Mesenchymal stem cell (in vitro differentiated cells and primary cell): ENCODE measurements around the gene SUGCT.
A peak's percentile ranks its signal among the peaks of the same experiment; 100 is the strongest.

Experiments
- DNase-seq: peaks from one replicate; pipeline ENCODE4 v3.0.0-alpha.2; 2013
- H2AFZ ChIP-seq: one replicate; pipeline ENCODE4 v1.6.1; 2013; ENCODE audit warnings: low read depth, mild to moderate bottlenecking, control low read depth, inconsistent platforms, low read length, moderate library complexity
- H2AK5ac ChIP-seq: 2 replicates; pipeline ENCODE4 v1.6.1; 2013; ENCODE audit warnings: low read length, moderate library complexity, mild to moderate bottlenecking, inconsistent platforms; ENCODE audit not compliant: severe bottlenecking
- H2BK120ac ChIP-seq: one replicate; pipeline ENCODE4 v1.6.1; 2013; ENCODE audit warnings: low read depth, mild to moderate bottlenecking, inconsistent platforms, low read length, moderate library complexity
- H2BK12ac ChIP-seq, 2 experiments: one replicate each; pipeline ENCODE4 v1.6.1; 2013; ENCODE audit warnings: inconsistent platforms in 2 of 2, low read length in 2 of 2, mild to moderate bottlenecking in 2 of 2, moderate library complexity in 2 of 2, control low read depth in 1 of 2
- H2BK15ac ChIP-seq: one replicate; pipeline ENCODE4 v1.6.1; 2013; ENCODE audit warnings: mild to moderate bottlenecking, low read depth, inconsistent platforms; ENCODE audit not compliant: poor library complexity, severe bottlenecking
- H2BK5ac ChIP-seq: 2 replicates; pipeline ENCODE4 v1.6.1; 2013; ENCODE audit warnings: low read depth, mild to moderate bottlenecking, low read length, control low read depth, inconsistent platforms; ENCODE audit not compliant: poor library complexity, severe bottlenecking
- H3K14ac ChIP-seq, 2 experiments: one replicate each; pipeline ENCODE4 v1.6.1; 2013; ENCODE audit warnings: inconsistent platforms in 2 of 2, low read length in 2 of 2, control low read depth in 1 of 2, mild to moderate bottlenecking in 1 of 2, moderate library complexity in 1 of 2
- H3K18ac ChIP-seq, 2 experiments: one replicate each; pipeline ENCODE4 v1.6.1; 2013; ENCODE audit warnings: inconsistent platforms in 2 of 2, low read length in 2 of 2, control low read depth in 1 of 2, low read depth in 1 of 2, mild to moderate bottlenecking in 1 of 2
- H3K23ac ChIP-seq, 2 experiments: one replicate each; pipeline ENCODE4 v1.6.1; 2013; ENCODE audit warnings: inconsistent platforms in 2 of 2, low read length in 2 of 2, mild to moderate bottlenecking in 2 of 2, moderate library complexity in 2 of 2, control low read depth in 1 of 2
- H3K27ac ChIP-seq: 2 replicates; pipeline ENCODE4 v1.5.1; 2013; ENCODE audit warnings: mild to moderate bottlenecking, moderate library complexity, low read length, control low read depth, inconsistent platforms; ENCODE audit not compliant: poor library complexity, severe bottlenecking
- H3K27me3 ChIP-seq, 2 experiments: 2 replicates each; pipeline versions ENCODE4 v1.6.1 to v1.7.0; 2013; ENCODE audit warnings: low read length in 2 of 2, mild to moderate bottlenecking in 2 of 2, moderate library complexity in 2 of 2, control low read depth in 1 of 2, inconsistent platforms in 1 of 2; ENCODE audit not compliant: control insufficient read depth in 1 of 2, insufficient read depth in 1 of 2
- H3K36me3 ChIP-seq, 2 experiments: 2 replicates each; pipeline versions ENCODE4 v1.6.1 to v1.7.0; 2013; ENCODE audit warnings: low read length in 2 of 2, control low read depth in 1 of 2, inconsistent platforms in 1 of 2, low read depth in 1 of 2, mild to moderate bottlenecking in 1 of 2; ENCODE audit not compliant: insufficient read depth in 2 of 2, control insufficient read depth in 1 of 2
- H3K4ac ChIP-seq, 2 experiments: one replicate each; pipeline ENCODE4 v1.6.1; 2013; ENCODE audit warnings: inconsistent platforms in 2 of 2, low read length in 2 of 2, mild to moderate bottlenecking in 2 of 2, moderate library complexity in 2 of 2, control low read depth in 1 of 2, low read depth in 1 of 2
- H3K4me1 ChIP-seq: 2 replicates; pipeline ENCODE4 v1.6.1; 2013; ENCODE audit warnings: low read depth, low read length, control low read depth; ENCODE audit not compliant: control insufficient read depth, insufficient read depth
- H3K4me2 ChIP-seq: 2 replicates; pipeline ENCODE4 v1.6.1; 2013; ENCODE audit warnings: low read length, mild to moderate bottlenecking, inconsistent platforms; ENCODE audit not compliant: poor library complexity, severe bottlenecking
- H3K4me3 ChIP-seq, 2 experiments: 2 replicates each; pipeline versions ENCODE4 v1.5.1 to v1.7.0; 2013; ENCODE audit warnings: low read length in 2 of 2, mild to moderate bottlenecking in 2 of 2, control low read depth in 1 of 2, low read depth in 1 of 2; ENCODE audit not compliant: insufficient read depth in 1 of 2
- H3K79me1 ChIP-seq: replicated peaks from 2 replicates; pipeline ENCODE4 v1.6.1; 2013; ENCODE audit warnings: mild to moderate bottlenecking, control low read depth, low read length, inconsistent platforms; ENCODE audit not compliant: poor library complexity, severe bottlenecking
- H3K9ac ChIP-seq: 2 replicates; pipeline ENCODE4 v1.7.0; 2013; ENCODE audit warnings: mild to moderate bottlenecking, low read length, moderate library complexity
- H3K9me3 ChIP-seq: 2 replicates; pipeline ENCODE4 v1.7.0; 2013; ENCODE audit warnings: mild to moderate bottlenecking, low read length; ENCODE audit not compliant: control insufficient read depth
- H4K8ac ChIP-seq: one replicate; pipeline ENCODE4 v1.6.1; 2013; ENCODE audit warnings: inconsistent platforms, mild to moderate bottlenecking, low read length, moderate library complexity
- H4K91ac ChIP-seq: one replicate; pipeline ENCODE4 v1.6.1; 2013; ENCODE audit warnings: mild to moderate bottlenecking, low read length, inconsistent platforms
- WGBS: methylation state at CpG from one replicate; pipeline ENCODE4 v1.1.7; 2013; ENCODE audit warnings: mixed read lengths; 5-methylcytosine and 5-hydroxymethylcytosine counted together

The SUGCT gene

DNA sequence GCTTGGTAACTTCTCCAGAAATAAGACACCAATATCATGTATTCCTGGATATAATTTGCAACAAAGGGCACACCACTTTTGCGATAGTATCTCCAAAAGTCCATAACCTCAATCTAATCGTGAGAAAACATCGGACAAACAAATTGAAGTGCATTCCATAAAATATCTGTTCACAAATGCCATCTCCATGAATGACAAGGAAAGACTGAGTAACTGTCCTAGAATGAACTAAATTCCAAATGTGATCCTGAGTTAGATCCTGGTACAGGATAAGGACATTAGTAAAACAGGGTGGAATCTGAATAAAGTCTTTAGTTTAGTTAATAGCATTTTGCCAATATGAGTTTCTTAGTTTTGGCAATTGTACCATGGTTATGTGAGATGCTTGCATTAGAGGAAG is 384.2 kb downstream of the SUGCT start:
- Histone ChIP-seq H2BK5ac (no peak overlapping the region), H3K14ac (no peak overlapping the region), H3K4ac (no peak overlapping the region), H3K36me3 (no peaks in the 10 kb centered on the region), H4K91ac (no peak overlapping the region), H3K4me2 (no peak overlapping the region), H3K4me3 (no peak overlapping the region), H2AK5ac (no peak overlapping the region), H3K79me1 (no peaks in the 10 kb centered on the region), H4K8ac (no peak overlapping the region), H3K9me3 (no peaks in the 10 kb centered on the region), H3K23ac (no peak overlapping the region), H3K27me3 (no peaks in the 10 kb centered on the region), H3K18ac (no peak overlapping the region), H3K27ac (no peak overlapping the region), H3K4me1 (no peaks in the 10 kb centered on the region), H2BK12ac (no peak overlapping the region), H2BK120ac (no peak overlapping the region), H3K9ac (no peak overlapping the region), H2BK15ac (no peak overlapping the region), H2AFZ (no peak overlapping the region)
- DNase-seq = no peak
- 97% methylated on average over 3 of the region's 3 CpGs for WGBS

DNA sequence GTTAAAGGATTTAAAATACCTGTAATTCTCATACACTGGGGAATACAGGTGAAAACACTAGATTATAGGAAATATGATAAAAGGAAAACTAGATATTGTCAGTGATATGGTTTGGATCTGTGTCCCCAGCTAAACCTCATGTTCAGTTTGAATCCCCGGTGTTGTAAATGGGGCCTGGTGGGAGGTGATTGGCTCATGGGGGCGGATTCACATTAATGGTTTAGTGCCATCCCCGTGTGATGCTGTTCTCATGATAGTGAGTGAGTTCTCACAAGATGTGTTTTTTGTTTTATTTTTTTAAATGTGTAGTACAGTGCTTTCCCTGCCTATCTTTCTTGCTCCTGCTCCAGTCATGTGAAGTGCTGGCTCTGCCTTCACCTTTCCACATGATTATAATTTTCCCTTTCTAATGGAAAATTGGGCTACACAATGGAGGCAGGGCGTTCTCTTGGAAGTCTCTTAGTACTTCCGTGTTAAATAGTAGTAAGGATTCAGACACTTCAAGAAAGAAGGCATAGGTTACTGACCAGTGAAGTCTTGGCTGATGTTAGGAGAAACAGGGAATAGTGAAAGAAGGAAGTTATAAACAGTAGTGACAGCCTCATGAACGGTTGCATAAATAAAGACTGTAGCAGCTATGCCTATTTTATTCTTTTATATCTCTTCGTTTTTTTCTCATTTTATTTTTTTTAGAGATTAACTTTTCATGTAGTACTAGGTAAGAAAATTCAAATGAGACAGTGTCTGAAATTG is 386.4 kb downstream of the SUGCT start:
- H3K18ac ChIP-seq = peak overlapping the region in 1 of 2 experiments; percentile 33
- WGBS = 83% methylated on average over 5 of the region's 7 CpGs
- no peak for DNase-seq

GRCh38 chr7:40525764-40526163 is 391.0 kb downstream of the SUGCT start:
- no peaks in the 10 kb centered on the region for H3K27me3 ChIP-seq
- WGBS = 58% methylated on average over 3 of the region's 3 CpGs
- H2AFZ ChIP-seq = no peak overlapping the region
- H2BK120ac ChIP-seq = no peak overlapping the region
- H2BK5ac ChIP-seq = no peak overlapping the region
- no peaks in the 10 kb centered on the region for H3K9me3 ChIP-seq
- H4K8ac ChIP-seq = no peak overlapping the region
- no peak overlapping the region for H3K4ac ChIP-seq
- H3K4me1 ChIP-seq = no peaks in the 10 kb centered on the region
- H3K27ac ChIP-seq = no peak overlapping the region
- no peaks in the 10 kb centered on the region for H3K36me3 ChIP-seq
- H3K4me3 ChIP-seq = no peak overlapping the region
- no peaks in the 10 kb centered on the region for H3K79me1 ChIP-seq
- H4K91ac ChIP-seq = no peak overlapping the region
- no peak overlapping the region for H3K4me2 ChIP-seq
- no peak overlapping the region for H2BK12ac ChIP-seq
- no peak overlapping the region for H3K23ac ChIP-seq
- H2AK5ac ChIP-seq = no peak overlapping the region
- H3K18ac ChIP-seq = no peak overlapping the region
- no peak overlapping the region for H3K14ac ChIP-seq
- no peak overlapping the region for H3K9ac ChIP-seq
- DNase-seq = no peak
- no peak overlapping the region for H2BK15ac ChIP-seq

More for the DNA sequence above, 386.4 kb downstream of the SUGCT start:
- Histone ChIP-seq H2BK15ac (no peak overlapping the region), H3K27ac (no peak overlapping the region), H3K4me3 (no peak overlapping the region), H2BK12ac (no peak overlapping the region), H3K23ac (no peak overlapping the region), H3K4ac (no peak overlapping the region), H2AK5ac (no peak overlapping the region), H3K79me1 (no peaks in the 10 kb centered on the region), H3K14ac (no peak overlapping the region), H2AFZ (no peak overlapping the region), H3K9ac (no peak overlapping the region), H2BK5ac (no peak overlapping the region), H3K4me1 (no peaks in the 10 kb centered on the region), H3K27me3 (no peaks in the 10 kb centered on the region), H4K91ac (no peak overlapping the region), H3K36me3 (no peaks in the 10 kb centered on the region), H3K9me3 (no peaks in the 10 kb centered on the region), H3K4me2 (no peak overlapping the region), H2BK120ac (no peak overlapping the region), H4K8ac (no peak overlapping the region)

GRCh38 chr7:40526951-40527715 is 392.3 kb downstream of the SUGCT start:
- Histone ChIP-seq H2BK120ac (no peak overlapping the region), H3K4me1 (no peaks in the 10 kb centered on the region), H3K4ac (no peak overlapping the region), H4K8ac (no peak overlapping the region), H3K27me3 (no peaks in the 10 kb centered on the region), H2AFZ (no peak overlapping the region), H3K27ac (no peak overlapping the region), H2BK12ac (no peak overlapping the region), H3K9me3 (no peaks in the 10 kb centered on the region), H3K18ac (no peak overlapping the region), H3K14ac (no peak overlapping the region), H2BK5ac (no peak overlapping the region), H3K23ac (no peak overlapping the region), H2BK15ac (no peak overlapping the region), H3K4me3 (no peak overlapping the region), H3K36me3 (no peaks in the 10 kb centered on the region), H3K79me1 (no peaks in the 10 kb centered on the region), H2AK5ac (no peak overlapping the region), H4K91ac (no peak overlapping the region), H3K9ac (no peak overlapping the region), H3K4me2 (no peak overlapping the region)
- WGBS = no CpG with 5 or more reads among the region's 1 CpG
- no peak for DNase-seq
